Suprapubic skin (tissue), 4 donors: ENCODE measurements around the gene METTL15.

Experiments used
- EP300 ChIP-seq: sonication (generic); formaldehyde crosslinking; IDR thresholded peaks from one replicate; pipeline ENCODE4 v1.6.1; 2017; ENCODE audit warnings: antibody characterized with exemption
- POLR2A ChIP-seq, 2 donors: fragments of 450-650 bp; IDR thresholded peaks; one replicate each; pipeline ENCODE4 v1.6.1; 2017; ENCODE audit warnings: antibody characterized with exemption in 2 of 2, mild to moderate bottlenecking in 2 of 2, moderate library complexity in 2 of 2
- POLR2AphosphoS5 ChIP-seq, 3 donors: sonication (generic); formaldehyde crosslinking; IDR thresholded peaks; one replicate each; pipeline ENCODE4 v1.6.1; 2017; ENCODE audit warnings: antibody characterized with exemption in 3 of 3
- TF ChIP-seq, protein P1 (sequence below), 2 donors: fragments of 200-600 bp in 1 of 2; fragments of 450-650 bp in 1 of 2; sonication (generic) in 1 of 2; IDR thresholded peaks; one replicate each; pipeline ENCODE4 v1.5.1; 2016 to 2019; ENCODE audit warnings: antibody characterized with exemption in 2 of 2, mild to moderate bottlenecking in 1 of 2, moderate library complexity in 1 of 2

DNA sequence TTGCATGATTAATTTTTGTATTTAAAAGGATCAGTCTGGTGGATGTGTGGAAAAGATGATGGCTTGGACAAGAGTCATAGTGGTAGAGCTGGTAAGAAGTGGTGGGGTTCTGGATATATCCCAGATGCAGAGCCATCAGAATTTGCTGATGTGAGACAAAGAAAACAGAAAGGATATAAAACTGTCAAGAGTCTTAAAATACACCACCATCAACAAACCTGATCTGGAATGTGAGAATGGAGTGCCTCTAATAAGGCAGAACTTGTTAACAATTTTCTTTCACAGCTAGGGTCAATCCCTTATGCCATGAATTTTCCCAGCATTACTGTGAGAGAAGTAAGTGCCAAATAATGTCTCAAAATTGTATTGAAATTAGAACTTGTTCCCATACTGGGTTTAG lies 215.4 kb downstream of the METTL15 start:
- TF ChIP-seq POLR2AphosphoS5 (IDR thresholded peaks at IDR 0.05) (no peak), POLR2A (IDR thresholded peaks at IDR 0.05) (no peak), EP300 (no peak)
- TF ChIP-seq, protein P1, sequence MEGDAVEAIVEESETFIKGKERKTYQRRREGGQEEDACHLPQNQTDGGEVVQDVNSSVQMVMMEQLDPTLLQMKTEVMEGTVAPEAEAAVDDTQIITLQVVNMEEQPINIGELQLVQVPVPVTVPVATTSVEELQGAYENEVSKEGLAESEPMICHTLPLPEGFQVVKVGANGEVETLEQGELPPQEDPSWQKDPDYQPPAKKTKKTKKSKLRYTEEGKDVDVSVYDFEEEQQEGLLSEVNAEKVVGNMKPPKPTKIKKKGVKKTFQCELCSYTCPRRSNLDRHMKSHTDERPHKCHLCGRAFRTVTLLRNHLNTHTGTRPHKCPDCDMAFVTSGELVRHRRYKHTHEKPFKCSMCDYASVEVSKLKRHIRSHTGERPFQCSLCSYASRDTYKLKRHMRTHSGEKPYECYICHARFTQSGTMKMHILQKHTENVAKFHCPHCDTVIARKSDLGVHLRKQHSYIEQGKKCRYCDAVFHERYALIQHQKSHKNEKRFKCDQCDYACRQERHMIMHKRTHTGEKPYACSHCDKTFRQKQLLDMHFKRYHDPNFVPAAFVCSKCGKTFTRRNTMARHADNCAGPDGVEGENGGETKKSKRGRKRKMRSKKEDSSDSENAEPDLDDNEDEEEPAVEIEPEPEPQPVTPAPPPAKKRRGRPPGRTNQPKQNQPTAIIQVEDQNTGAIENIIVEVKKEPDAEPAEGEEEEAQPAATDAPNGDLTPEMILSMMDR (IDR thresholded peaks at IDR 0.05) = no peak
